Coronary artery (tissue), 2 donors: Measurements from ENCODE around the gene FMN1.

ENCODE experiments used
- DNase-seq: peaks from one replicate; pipeline ENCODE4 v3.0.0-alpha.2; 2017; ENCODE audit warnings: low spot score
- H3K27ac ChIP-seq, 2 donors: fragments of 200-600 bp; sonication (generic); one replicate each; pipeline ENCODE4 v1.5.1; 2016 to 2019
- H3K4me3 ChIP-seq: fragments of 200-600 bp; sonication (generic); 2 replicates; pipeline ENCODE4 v1.5.1; 2016; ENCODE audit warnings: mild to moderate bottlenecking, moderate library complexity
- TF ChIP-seq, protein P1 (sequence below): fragments of 200-600 bp; sonication (generic); IDR thresholded peaks from one replicate; pipeline ENCODE4 v1.5.1; 2019; ENCODE audit warnings: antibody characterized with exemption

The FMN1 gene

DNA sequence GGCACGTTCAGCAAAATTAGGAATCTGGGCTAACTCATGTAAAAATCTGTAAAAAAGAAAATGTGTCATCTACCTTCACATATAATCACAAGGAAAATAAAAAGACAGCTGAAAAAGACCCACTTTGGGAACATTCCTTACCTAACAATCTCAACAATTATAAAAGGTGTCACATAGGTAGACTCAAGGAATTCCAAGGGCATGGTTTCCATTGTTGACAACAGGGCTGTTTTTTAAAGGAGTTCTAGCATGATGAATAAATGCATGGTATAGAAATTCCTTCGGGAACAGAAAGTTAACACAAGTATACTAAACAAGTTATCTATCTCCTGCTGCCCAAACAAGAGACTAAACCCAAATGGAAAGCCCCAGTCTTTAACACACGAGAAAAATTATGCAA lies 292.5 kb downstream of the FMN1 start:
- H3K4me3 ChIP-seq: no peak overlapping the region
- DNase-seq: no peak
- H3K27ac ChIP-seq: no peak overlapping the region
- TF ChIP-seq, protein P1, sequence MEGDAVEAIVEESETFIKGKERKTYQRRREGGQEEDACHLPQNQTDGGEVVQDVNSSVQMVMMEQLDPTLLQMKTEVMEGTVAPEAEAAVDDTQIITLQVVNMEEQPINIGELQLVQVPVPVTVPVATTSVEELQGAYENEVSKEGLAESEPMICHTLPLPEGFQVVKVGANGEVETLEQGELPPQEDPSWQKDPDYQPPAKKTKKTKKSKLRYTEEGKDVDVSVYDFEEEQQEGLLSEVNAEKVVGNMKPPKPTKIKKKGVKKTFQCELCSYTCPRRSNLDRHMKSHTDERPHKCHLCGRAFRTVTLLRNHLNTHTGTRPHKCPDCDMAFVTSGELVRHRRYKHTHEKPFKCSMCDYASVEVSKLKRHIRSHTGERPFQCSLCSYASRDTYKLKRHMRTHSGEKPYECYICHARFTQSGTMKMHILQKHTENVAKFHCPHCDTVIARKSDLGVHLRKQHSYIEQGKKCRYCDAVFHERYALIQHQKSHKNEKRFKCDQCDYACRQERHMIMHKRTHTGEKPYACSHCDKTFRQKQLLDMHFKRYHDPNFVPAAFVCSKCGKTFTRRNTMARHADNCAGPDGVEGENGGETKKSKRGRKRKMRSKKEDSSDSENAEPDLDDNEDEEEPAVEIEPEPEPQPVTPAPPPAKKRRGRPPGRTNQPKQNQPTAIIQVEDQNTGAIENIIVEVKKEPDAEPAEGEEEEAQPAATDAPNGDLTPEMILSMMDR: no peak

DNA sequence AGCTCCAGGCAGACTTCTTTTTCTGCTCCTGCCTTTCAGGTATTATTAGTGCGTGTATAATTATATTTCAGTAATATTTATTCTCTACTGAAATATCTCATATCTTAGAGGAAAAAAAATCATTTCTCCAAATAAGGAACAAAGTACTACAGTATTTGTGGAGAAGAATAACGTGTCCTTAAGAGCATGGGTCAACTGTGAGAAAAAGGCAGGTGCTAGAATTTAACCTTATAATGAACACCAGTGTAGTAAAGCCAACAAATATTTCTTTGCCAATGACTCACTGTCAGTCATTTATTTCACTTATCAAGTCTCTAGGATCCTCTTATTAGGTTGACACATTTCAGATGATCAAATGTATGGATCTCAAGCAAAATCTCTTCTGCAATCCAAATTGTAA lies 293.3 kb downstream of the FMN1 start:
- no peak for DNase-seq
- TF ChIP-seq, protein P1: no peak

DNA sequence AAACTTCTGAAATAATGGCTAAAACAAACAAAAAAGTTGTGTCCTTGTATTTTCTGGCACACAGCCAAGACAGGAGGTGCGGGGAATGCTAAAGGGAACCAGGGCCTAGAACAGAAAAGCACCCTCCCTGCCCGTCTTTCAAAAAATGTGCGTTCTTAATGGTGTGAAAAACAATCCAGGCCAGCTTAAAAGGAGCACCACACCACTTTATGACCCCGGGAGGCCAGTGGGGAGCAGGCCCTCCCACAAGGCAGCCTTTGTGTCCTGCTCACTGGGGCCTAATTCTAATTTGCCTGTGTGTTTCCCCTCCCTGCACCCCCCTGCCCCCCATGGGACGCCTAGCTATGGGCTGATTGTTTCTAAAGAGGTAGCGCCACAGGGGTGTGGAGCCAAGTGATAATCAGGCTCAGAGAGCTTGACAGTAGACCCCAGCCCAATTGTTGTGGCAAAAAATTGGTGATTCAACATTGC lies 295.4 kb downstream of the FMN1 start:
- Histone ChIP-seq H3K27ac (no peak overlapping the region), H3K4me3 (no peak overlapping the region)
- no peak for DNase-seq

More for the DNA sequence above, 293.3 kb downstream of the FMN1 start:
- no peak overlapping the region for H3K4me3 ChIP-seq
- H3K27ac ChIP-seq: no peak overlapping the region

DNA sequence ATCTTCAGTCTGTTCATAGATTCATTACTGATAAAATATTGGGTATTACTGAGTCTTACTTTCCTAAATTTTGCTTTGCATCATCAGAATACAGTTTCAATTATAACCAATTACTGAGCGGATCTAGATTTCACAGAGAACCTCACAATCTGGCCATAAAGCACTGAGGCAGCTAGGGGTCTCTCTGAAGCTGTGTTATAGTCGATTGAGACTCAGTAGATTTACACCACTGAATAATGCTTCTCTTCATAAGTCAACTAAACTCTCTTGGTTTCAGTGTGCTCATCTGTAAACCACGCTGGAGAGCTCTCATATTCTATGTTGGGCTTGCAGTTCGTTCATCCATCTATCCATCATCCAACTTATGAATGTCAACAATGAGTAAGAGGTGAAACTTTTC lies 296.1 kb downstream of the FMN1 start:
- H3K27ac ChIP-seq: no peak overlapping the region
- TF ChIP-seq, protein P1: no peak
- no peak for DNase-seq
- no peak overlapping the region for H3K4me3 ChIP-seq

More for the DNA sequence above, 295.4 kb downstream of the FMN1 start:
- TF ChIP-seq, protein P1: no peak

DNA sequence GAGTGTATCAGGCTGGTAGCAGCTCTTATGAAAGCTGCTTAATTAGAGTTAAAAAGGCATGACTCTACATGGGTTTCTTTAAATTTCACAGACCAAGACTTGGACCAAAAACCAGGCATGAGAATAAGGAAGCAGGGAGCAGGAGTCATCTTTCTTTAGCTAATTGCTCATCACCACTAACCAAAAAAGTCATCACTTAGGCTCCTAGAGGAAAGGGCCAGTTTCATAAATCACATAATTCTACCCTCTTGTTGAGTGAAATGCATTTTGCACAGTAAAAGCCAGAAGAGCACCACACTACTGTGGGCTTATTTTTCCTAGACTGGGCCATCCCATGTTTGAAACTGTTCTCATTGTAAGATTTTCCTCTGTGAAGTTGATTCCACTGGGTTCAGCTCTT lies 301.1 kb downstream of the FMN1 start:
- DNase-seq: no peak
- TF ChIP-seq, protein P1: no peak
- no peak overlapping the region for H3K4me3 ChIP-seq
- H3K27ac ChIP-seq: no peak overlapping the region

DNA sequence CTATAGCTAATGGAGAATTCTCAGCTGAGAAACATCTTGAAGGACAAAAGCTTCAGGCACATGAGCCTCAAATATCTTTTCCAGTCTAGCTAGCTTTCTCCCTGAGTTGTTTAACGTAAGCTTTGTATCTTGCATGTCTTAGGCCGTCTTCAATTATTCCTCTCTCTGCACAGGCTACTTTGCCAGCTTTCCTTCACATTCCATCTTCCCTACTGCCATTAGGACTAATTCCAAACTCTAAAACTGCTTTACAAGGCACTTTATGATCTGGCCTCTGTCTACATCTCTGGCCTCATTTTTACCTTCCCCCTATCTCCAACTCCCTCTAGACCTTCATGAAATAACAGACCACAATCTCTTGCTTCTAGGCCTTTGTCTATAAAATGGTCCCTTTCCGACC lies 305.3 kb downstream of the FMN1 start:
- DNase-seq: no peak
- H3K27ac ChIP-seq: no peak overlapping the region

DNA sequence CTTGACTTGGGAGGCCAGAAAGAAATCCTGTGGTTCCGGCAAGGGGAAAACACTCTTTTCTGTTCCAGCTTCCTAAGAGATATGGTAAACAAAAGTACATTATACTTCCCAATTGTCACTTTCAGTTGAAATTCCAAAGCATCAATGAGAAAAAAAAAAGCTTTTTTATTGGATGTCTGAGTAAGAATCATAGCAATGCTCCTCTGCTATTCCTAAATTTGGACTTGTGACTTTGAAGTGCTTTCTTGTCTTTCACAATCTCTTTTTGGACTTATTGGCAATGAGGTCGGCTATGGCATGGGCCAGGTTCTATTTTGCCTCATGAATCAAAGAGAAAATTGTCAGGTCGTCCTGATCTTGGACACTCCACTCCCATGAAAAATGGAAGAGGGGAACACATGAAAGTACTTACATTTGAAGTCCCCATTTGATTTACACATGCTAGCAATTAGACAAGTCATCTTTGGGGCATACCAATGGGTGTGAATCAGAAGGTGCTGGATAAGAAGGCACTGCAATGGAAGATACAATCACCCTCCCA lies 306.2 kb downstream of the FMN1 start:
- Histone ChIP-seq H3K27ac (no peak overlapping the region), H3K4me3 (no peak overlapping the region)
- no peak for DNase-seq
- TF ChIP-seq, protein P1: no peak

More for the DNA sequence above, 305.3 kb downstream of the FMN1 start:
- TF ChIP-seq, protein P1: no peak
- H3K4me3 ChIP-seq: no peak overlapping the region
